ENCODE results near the gene KCNJ13. TPM values are rescaled to one million over a fixed set of nuclear protein-coding genes. Genes with fewer than 3 reads are reported as not detected.
"Not testable (repeated sequence)": the region's sequence is repeated elsewhere in the genome, so short reads cannot be mapped to it uniquely, and the experiment has no call there.

The KCNJ13 gene
- total RNA-seq, 2 experiments from 2014 or later, result not detected

DNA sequence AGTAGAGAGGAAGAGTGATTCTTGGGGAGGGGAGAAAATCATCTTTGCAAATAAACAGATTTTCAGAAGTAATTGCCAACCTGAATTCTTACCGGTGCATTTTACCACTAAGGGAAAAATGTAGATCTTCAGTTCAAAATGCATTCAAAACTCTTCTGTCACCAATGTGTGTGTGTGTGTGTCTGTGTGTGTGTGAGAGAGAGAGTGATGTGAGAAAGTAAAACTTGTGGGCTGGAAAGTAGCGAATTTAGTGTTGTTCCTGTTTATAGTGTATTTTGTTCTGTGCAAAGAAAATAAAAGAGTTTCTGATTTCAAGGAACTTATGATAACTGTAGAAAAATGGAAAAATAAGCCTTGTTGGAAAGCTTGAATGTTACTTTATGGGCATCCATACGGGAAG is 27.0 kb downstream of the KCNJ13 start:
- H3K27me3 Mint-ChIP-seq, result no peaks in the 10 kb centered on the region
- ATAC-seq, result no peak
- DNase-seq, result no peak
- peaks cover 24% of the 10 kb centered on the region for H3K4me1 Mint-ChIP-seq
- no peaks in the 10 kb centered on the region for H3K9me3 Mint-ChIP-seq (ENCODE audit: low read depth)
- CTCF ChIA-PET, result interaction anchor here (1.0 kb wide), 2 partner anchors 9 to 27 kb away, joined by 3 read pairs; no protein-coding TSS in a partner anchor
- H3K27ac Mint-ChIP-seq, result peak overlapping the region; percentile 48
- no peak overlapping the region for H3K4me3 Mint-ChIP-seq
- H3K36me3 Mint-ChIP-seq, result peaks cover 26% of the 10 kb centered on the region

DNA sequence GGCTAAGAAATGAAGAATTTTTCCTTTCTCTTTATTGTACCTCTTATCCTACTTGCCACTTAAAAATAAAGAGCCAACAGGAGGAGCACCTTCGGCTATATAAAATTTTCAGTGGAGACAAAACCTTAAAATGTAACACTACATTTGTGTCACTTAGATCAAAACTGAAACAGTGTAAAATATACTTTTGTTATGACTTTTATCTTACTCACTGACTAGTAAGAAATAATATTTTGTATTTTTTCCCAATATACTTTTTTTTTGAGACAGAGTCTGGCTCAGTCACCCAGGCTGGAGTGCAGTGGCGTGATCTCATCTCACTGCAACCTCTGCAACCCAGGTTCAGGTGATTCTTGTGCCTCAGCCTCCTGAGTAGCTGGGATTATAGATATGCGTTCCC is 28.3 kb downstream of the KCNJ13 start:
- ATAC-seq, result no peak
- CTCF ChIA-PET, result no interaction called here
- no peaks in the 10 kb centered on the region for H3K9me3 Mint-ChIP-seq (ENCODE audit: low read depth)
- no peak for DNase-seq
- no peaks in the 10 kb centered on the region for H3K27me3 Mint-ChIP-seq
- H3K36me3 Mint-ChIP-seq, result peaks cover 26% of the 10 kb centered on the region
- peak overlapping the region; percentile 36 for H3K27ac Mint-ChIP-seq
- H3K4me3 Mint-ChIP-seq, result no peak overlapping the region
- peaks cover 29% of the 10 kb centered on the region for H3K4me1 Mint-ChIP-seq

DNA sequence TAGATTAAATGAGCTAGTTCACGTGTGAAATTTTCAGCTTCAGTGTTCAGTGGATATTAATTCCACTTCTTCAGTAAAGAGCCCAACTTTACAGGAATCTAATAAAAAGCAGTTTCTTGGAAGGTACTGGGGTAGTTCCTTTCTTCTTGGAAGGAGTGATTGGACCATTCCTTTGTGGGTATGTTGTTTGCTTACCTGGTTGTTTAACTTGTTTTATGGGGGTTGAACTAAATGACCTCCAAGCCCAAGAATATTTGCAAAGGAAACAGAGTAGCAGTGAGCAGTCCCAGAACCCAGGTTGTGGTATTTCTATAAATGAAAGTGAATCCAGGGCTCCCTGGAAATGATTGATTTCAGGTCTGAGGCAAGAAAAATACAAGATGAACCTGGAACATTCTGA is 31.4 kb downstream of the KCNJ13 start:
- H3K27ac Mint-ChIP-seq, result no peak overlapping the region
- H3K27me3 Mint-ChIP-seq, result no peaks in the 10 kb centered on the region
- no peak overlapping the region for H3K4me3 Mint-ChIP-seq
- DNase-seq (no peak), ATAC-seq (no peak)
- no peaks in the 10 kb centered on the region for H3K9me3 Mint-ChIP-seq (ENCODE audit: low read depth)
- H3K36me3 Mint-ChIP-seq, result peaks cover 28% of the 10 kb centered on the region
- CTCF ChIA-PET, result interaction anchor here (1.4 kb wide), 1 partner anchor 18 kb away, joined by 3 read pairs; no protein-coding TSS in a partner anchor
- H3K4me1 Mint-ChIP-seq, result peaks cover 30% of the 10 kb centered on the region

- Mint-ChIP-seq H3K4me1 (peaks cover 18% of the 10 kb centered on the region), H3K27ac (no peak overlapping the region), H3K27me3 (no peaks in the 10 kb centered on the region), H3K36me3 (peaks cover 15% of the 10 kb centered on the region), H3K9me3 (ENCODE audit: low read depth) (no peaks in the 10 kb centered on the region), H3K4me3 (no peak overlapping the region)
- CTCF ChIA-PET, result no interaction called here
- no peak for ATAC-seq
- no peak for DNase-seq
Measured at GRCh38 chr2:232741972-232742371, 34.4 kb downstream of the KCNJ13 start.

GRCh38 chr2:232741294-232741693 is 35.1 kb downstream of the KCNJ13 start:
- CTCF ChIA-PET, result no interaction called here
- Mint-ChIP-seq H3K9me3 (ENCODE audit: low read depth) (no peaks in the 10 kb centered on the region), H3K4me3 (no peak overlapping the region), H3K27ac (no peak overlapping the region), H3K36me3 (peaks cover 15% of the 10 kb centered on the region), H3K27me3 (no peaks in the 10 kb centered on the region), H3K4me1 (peaks cover 18% of the 10 kb centered on the region)
- no peak for DNase-seq
- ATAC-seq, result no peak

DNA sequence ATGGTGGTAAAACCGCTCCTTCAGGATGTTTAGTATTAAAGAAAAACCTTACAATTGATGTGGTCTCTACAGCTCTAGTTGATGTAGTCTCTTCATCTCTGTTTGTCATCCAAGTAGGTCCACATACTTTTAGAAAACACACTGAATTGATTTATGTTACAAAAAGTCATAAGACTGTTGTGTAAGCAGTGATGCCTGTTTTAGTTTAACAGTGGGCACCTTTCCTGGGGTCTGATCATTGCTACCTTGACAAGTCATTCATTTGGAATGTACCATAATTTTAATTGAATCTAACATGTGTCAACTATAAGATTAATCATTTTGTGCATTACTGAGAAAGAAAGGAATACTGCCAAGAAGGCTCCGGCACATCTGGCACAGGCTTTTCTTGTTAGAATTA is 44.9 kb downstream of the KCNJ13 start:
- Mint-ChIP-seq H3K27ac (no peak overlapping the region), H3K4me3 (no peak overlapping the region), H3K9me3 (ENCODE audit: low read depth) (no peaks in the 10 kb centered on the region), H3K27me3 (no peaks in the 10 kb centered on the region), H3K36me3 (peaks cover 29% of the 10 kb centered on the region), H3K4me1 (peaks cover 16% of the 10 kb centered on the region)
- CTCF ChIA-PET, result no interaction called here
- no peak for ATAC-seq
- DNase-seq, result no peak

DNA sequence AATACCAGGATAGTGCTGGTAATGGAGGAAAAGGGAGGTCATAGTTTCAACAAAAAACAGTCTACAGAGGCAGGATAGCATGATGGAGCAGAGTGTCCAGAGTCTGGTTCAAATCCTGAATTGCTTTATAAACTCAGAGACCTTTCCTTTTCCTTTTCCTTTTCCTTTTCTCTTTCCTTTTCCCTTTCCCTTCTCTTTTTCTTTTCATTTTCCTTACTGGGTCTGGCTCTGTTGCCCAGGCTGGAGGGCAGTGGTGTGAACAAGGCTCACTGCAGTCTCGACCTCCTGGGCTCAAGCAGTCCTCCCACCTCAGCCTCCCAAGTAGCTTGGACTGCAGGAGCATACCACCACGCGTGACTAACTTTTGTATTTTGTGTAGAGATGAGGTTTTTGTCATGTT is 47.6 kb downstream of the KCNJ13 start:
- H3K27ac Mint-ChIP-seq, result no peak overlapping the region
- CTCF ChIA-PET, result interaction anchor here (1.3 kb wide), 1 partner anchor 326 kb away, joined by 3 read pairs; no protein-coding TSS in a partner anchor

DNA sequence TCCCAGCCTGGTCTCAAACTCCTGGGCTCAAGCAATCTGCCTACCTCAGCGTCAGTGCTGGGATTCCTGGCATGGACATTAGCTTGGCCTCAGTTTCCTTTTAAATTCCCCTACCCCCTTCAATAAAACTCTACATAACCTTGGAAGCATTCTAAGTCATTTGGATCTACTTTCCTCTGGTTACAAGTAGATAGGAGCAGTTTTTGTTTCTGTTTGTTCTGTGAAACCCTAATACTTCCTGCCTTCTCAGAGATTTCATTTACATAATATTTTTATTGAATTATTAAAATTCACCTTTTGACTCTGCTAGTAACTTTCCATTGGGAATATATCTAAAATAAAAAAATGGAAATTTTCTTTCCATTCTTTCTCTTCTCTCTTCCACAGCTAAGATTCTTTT is 53.3 kb downstream of the KCNJ13 start:
- CTCF ChIA-PET, result interaction anchor here (0.9 kb wide), 3 partner anchors 26 to 111 kb away, joined by 3 to 4 read pairs (median 3); no protein-coding TSS in a partner anchor
- no peak for ATAC-seq
- H3K4me3 Mint-ChIP-seq, result no peak overlapping the region
- H3K27me3 Mint-ChIP-seq, result no peaks in the 10 kb centered on the region
- DNase-seq, result no peak
- peaks cover 3% of the 10 kb centered on the region for H3K9me3 Mint-ChIP-seq (ENCODE audit: low read depth)
- peak overlapping the region; percentile 63 for H3K27ac Mint-ChIP-seq
- H3K4me1 Mint-ChIP-seq, result peaks cover 34% of the 10 kb centered on the region
- peaks cover 54% of the 10 kb centered on the region for H3K36me3 Mint-ChIP-seq

More for the DNA sequence above, 47.6 kb downstream of the KCNJ13 start:
- DNase-seq, result no peak
- peaks cover 39% of the 10 kb centered on the region for H3K36me3 Mint-ChIP-seq
- no peaks in the 10 kb centered on the region for H3K9me3 Mint-ChIP-seq (ENCODE audit: low read depth)
- ATAC-seq, result no peak
- peaks cover 16% of the 10 kb centered on the region for H3K4me1 Mint-ChIP-seq
- no peak overlapping the region for H3K4me3 Mint-ChIP-seq
- H3K27me3 Mint-ChIP-seq, result no peaks in the 10 kb centered on the region

DNA sequence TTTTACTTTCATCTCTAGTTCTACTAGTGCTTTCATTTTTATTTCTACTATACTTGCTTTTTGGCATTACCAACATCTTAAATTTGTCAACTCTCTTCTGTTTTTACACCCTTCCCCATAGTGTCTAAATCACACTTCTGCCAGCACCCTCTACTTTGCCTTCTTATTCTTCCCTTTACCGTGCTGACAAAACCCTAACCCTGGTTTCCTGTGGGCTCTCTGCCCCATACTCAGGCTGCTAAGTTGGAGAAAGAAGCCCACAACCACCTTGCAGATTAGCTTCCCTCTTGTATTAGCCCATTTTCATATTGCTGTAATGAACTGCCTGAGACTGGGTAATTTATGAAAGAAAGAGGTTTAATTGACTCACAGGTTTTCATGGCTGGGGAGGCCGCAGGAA is 54.5 kb downstream of the KCNJ13 start:
- Mint-ChIP-seq H3K36me3 (peaks cover 60% of the 10 kb centered on the region), H3K27ac (peak overlapping the region; percentile 79), H3K27me3 (no peaks in the 10 kb centered on the region), H3K4me1 (peaks cover 24% of the 10 kb centered on the region), H3K4me3 (peak overlapping the region; percentile 13), H3K9me3 (ENCODE audit: low read depth) (peaks cover 3% of the 10 kb centered on the region)
- CTCF ChIA-PET, result no interaction called here
- peak; percentile 54 for ATAC-seq
- DNase-seq, result no peak

- ATAC-seq, result peak; percentile 27
- peak overlapping the region; percentile 13 for H3K4me3 Mint-ChIP-seq
- H3K9me3 Mint-ChIP-seq (ENCODE audit: low read depth), result peaks cover 3% of the 10 kb centered on the region
- no peak for DNase-seq
- no peaks in the 10 kb centered on the region for H3K27me3 Mint-ChIP-seq
- peaks cover 65% of the 10 kb centered on the region for H3K36me3 Mint-ChIP-seq
- CTCF ChIA-PET, result no interaction called here
- H3K4me1 Mint-ChIP-seq, result peaks cover 25% of the 10 kb centered on the region
- peak overlapping the region; percentile 79 for H3K27ac Mint-ChIP-seq
Measured at GRCh38 chr2:232721261-232721660, 55.1 kb downstream of the KCNJ13 start.

GRCh38 chr2:232720056-232720455 is 56.3 kb downstream of the KCNJ13 start:
- DNase-seq; H3K4me3 Mint-ChIP-seq; ATAC-seq; H3K27me3 Mint-ChIP-seq; H3K9me3 Mint-ChIP-seq (ENCODE audit: low read depth); CTCF ChIA-PET; H3K27ac Mint-ChIP-seq: not testable (repeated sequence)
- Mint-ChIP-seq H3K4me1 (peaks cover 28% of the 10 kb centered on the region), H3K36me3 (peaks cover 64% of the 10 kb centered on the region)

Other genes starting within 250 kb of the KCNJ13 start
- not detected for gene CHRNG, start 236.9 kb downstream of the KCNJ13 start, total RNA-seq
- gene TIGD1, start 226.0 kb downstream of the KCNJ13 start, total RNA-seq, result 1 to 10 TPM; 6.1 to 9.6 TPM
- 10 to 100 TPM; 59.9 to 81.1 TPM for gene EIF4E2, start 225.9 kb downstream of the KCNJ13 start, total RNA-seq
- 1 to 10 TPM in 1 of 2 experiments, under 1 TPM in 1; 0.23 to 1.4 TPM for gene EFHD1, start 143.0 kb downstream of the KCNJ13 start, total RNA-seq
- 10 to 100 TPM; 57.2 to 63.8 TPM for gene GIGYF2, start 79.2 kb downstream of the KCNJ13 start, total RNA-seq
- 1 to 10 TPM; 1.4 to 1.8 TPM for gene SNORC, start 93.7 kb upstream of the KCNJ13 start, total RNA-seq
- not detected for gene NGEF, start 236.7 kb upstream of the KCNJ13 start, total RNA-seq